PC-3 (cell line): ENCODE results near the gene TRABD. TPM values are rescaled to one million over a fixed set of nuclear protein-coding genes. Genes with fewer than 3 reads are reported as not detected.

Experiments
- ATAC-seq: fragments of 200-7000 bp; cut with Tn5 transposase; 2 replicates; pipeline ENCODE4 v1.9.1; 2020; ENCODE audit warnings: mild to moderate bottlenecking, moderate library complexity
- BruUV-seq: library from RNA; stranded (reverse); fragments of 400-500 nt; replicated peaks from 2 replicates; lab custom pipeline; 2021; lab: Mats Ljungman, UMichigan
- CTCF ChIA-PET: fragments of 300-600 bp; sonication (Branson Sonifier 250); formaldehyde crosslinking; loops from one replicate; lab custom pipeline; 2022; ENCODE audit warnings: antibody characterized with exemption; lab: Charles Lee
- POLR2A ChIA-PET: fragments of 300-600 bp; sonication (Branson Sonifier 250); formaldehyde crosslinking; loops from one replicate; lab custom pipeline; 2022; ENCODE audit warnings: antibody characterized with exemption; ENCODE audit not compliant: unreplicated experiment; lab: Charles Lee
- DNase-seq: peaks from one replicate; pipeline ENCODE4 v3.0.0-alpha.2; 2015
- H2AFZ ChIP-seq: fragments of 300-600 bp; sonication (generic); 2 replicates; pipeline ENCODE4 v1.6.0; 2016; ENCODE audit warnings: antibody characterized with exemption, low read length
- H3F3A ChIP-seq: fragments of 300-600 bp; sonication (generic); one replicate; pipeline ENCODE4 v1.6.0; 2017; ENCODE audit warnings: antibody characterized with exemption, low read length, control low read depth, mild to moderate bottlenecking; ENCODE audit not compliant: unreplicated experiment
- H3K27ac ChIP-seq: fragments of 300-600 bp; sonication (generic); 2 replicates; pipeline ENCODE4 v1.5.1; 2016; ENCODE audit warnings: mild to moderate bottlenecking, low read length
- H3K27me3 ChIP-seq: fragments of 300-600 bp; sonication (generic); 2 replicates; pipeline ENCODE4 v1.6.1; 2016; ENCODE audit warnings: low read length, mixed read lengths
- H3K36me3 ChIP-seq: fragments of 300-600 bp; sonication (generic); 2 replicates; pipeline ENCODE4 v1.6.1; 2016; ENCODE audit warnings: low read depth, mixed run types, low read length, mixed read lengths
- H3K4me1 ChIP-seq: fragments of 300-600 bp; sonication (generic); 2 replicates; pipeline ENCODE4 v1.5.1; 2016; ENCODE audit warnings: low read length; ENCODE audit not compliant: insufficient read depth
- H3K4me2 ChIP-seq: fragments of 300-600 bp; sonication (generic); 2 replicates; pipeline ENCODE4 v1.6.0; 2016; ENCODE audit warnings: low read length
- H3K4me3 ChIP-seq: fragments of 300-600 bp; sonication (generic); 2 replicates; pipeline ENCODE4 v1.5.1; 2016; ENCODE audit warnings: mild to moderate bottlenecking, low read length, mixed read lengths
- H3K79me2 ChIP-seq: fragments of 300-600 bp; sonication (generic); 2 replicates; pipeline ENCODE4 v1.6.1; 2017; ENCODE audit warnings: low read length, mixed read lengths
- H3K9ac ChIP-seq: fragments of 300-600 bp; sonication (generic); 2 replicates; pipeline ENCODE4 v1.6.0; 2016; ENCODE audit warnings: mild to moderate bottlenecking, low read length
- H3K9me2 ChIP-seq: fragments of 300-600 bp; sonication (generic); replicated peaks from 2 replicates; pipeline ENCODE4 v1.6.1; 2016; ENCODE audit warnings: mixed run types, low read length, mixed read lengths
- H3K9me3 ChIP-seq: fragments of 300-600 bp; sonication (generic); 2 replicates; pipeline ENCODE4 v1.6.1; 2016; ENCODE audit warnings: low read length, mixed read lengths
- H4K20me1 ChIP-seq: fragments of 300-600 bp; sonication (generic); 2 replicates; pipeline ENCODE4 v1.6.1; 2016; ENCODE audit warnings: low read length, mixed read lengths
- CTCF ChIP-seq: fragments of 300-600 bp; sonication (generic); conservative IDR thresholded peaks from 2 replicates; pipeline ENCODE4 v1.5.1; 2017; ENCODE audit warnings: antibody characterized with exemption, low read depth, mild to moderate bottlenecking, low read length
- EZH2 ChIP-seq: fragments of 300-600 bp; sonication (generic); IDR thresholded peaks from one replicate; pipeline ENCODE4 v1.6.1; 2017; ENCODE audit warnings: antibody characterized with exemption, mild to moderate bottlenecking, low read length; ENCODE audit not compliant: unreplicated experiment
- EZH2phosphoT487 ChIP-seq: fragments of 300-600 bp; sonication (generic); IDR thresholded peaks from 2 replicates; pipeline ENCODE4 v1.6.1; 2018; ENCODE audit warnings: mild to moderate bottlenecking, antibody characterized with exemption, low read length, borderline replicate concordance
- intact Hi-C: fragments of 100-400 bp; cut with micrococcal nuclease; formaldehyde crosslinking; loops from 2 replicates; pipeline ENCODE4 v1.9.0; 2023
- total RNA-seq: library from RNA; depleted of rRNA; stranded (reverse); fragments of >200 nt; gene quantifications from 2 replicates; pipeline ENCODE4 v1.2.3, GENCODE V29; 2014

TRABD gene
- total RNA-seq, 1 experiment from 2014 or later = 53.4 TPM

DNA sequence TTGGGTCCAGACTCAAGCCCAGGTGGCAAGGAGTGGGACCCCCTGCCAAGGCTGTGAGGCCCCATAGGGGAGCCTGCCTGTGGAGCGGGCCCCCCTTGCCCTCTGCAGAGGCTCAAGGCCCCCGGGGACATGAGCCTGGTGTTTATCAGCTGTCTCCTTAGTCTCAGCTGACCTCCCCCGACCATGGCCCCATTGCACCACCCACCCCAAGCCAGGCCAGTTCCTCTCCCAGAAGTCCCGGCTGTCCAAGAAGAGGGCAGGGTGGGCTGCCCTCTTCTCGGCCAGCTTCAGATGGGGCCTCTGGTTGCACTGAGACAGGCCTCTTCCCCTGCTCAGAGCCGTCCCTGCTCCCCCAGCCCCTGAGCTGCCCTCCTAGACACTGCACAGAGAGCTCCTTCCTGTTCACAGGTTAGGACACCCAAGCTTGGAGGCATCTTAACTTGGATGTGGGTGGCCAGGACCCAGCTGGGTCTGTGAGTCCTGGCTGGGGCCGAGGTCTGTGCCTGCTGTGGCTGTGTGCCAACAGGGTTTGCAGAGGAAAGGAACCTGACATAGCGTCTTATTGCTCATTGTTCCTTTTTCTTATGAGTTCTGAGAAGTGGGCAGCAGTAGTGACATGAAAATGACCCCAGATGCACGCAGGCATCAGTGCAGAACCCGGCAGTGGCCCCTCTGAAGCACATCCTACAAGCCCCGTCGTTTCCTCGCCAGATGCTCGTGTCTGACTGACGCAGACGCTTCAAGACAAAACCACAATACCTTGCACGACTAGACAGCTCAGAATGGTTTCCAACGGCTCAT, 5.4 kb downstream of the TRABD start:
- H3K9me2 ChIP-seq = no peaks in the 10 kb centered on the region
- H3K9me3 ChIP-seq = no peaks in the 10 kb centered on the region
- TSS peak; percentile 40 for BruUV-seq
- peaks cover 67% of the 10 kb centered on the region for H3K79me2 ChIP-seq
- peak overlapping the region; percentile 62 for H3K27ac ChIP-seq
- H3F3A ChIP-seq = no peaks in the 10 kb centered on the region
- no peak overlapping the region for H2AFZ ChIP-seq
- TF ChIP-seq EZH2phosphoT487 (no peak), EZH2 (no peak), CTCF (no peak)
- H3K4me2 ChIP-seq = peak overlapping the region; percentile 58
- H4K20me1 ChIP-seq = 0 out of 2 replicates have a peak, but pooled peaks cover 4% of the 10 kb centered on the region
- no peaks in the 10 kb centered on the region for H3K27me3 ChIP-seq
- DNase-seq (no peak), ATAC-seq (no peak)
- intact Hi-C loops = no loop called here
- H3K9ac ChIP-seq = peak overlapping the region; percentile 41
- no peak overlapping the region for H3K4me3 ChIP-seq
- ChIA-PET CTCF (no interaction called here), POLR2A (no interaction called here)
- H3K4me1 ChIP-seq = peaks cover 46% of the 10 kb centered on the region
- no peaks in the 10 kb centered on the region; the same call in 1 of the 2 replicates for H3K36me3 ChIP-seq

DNA sequence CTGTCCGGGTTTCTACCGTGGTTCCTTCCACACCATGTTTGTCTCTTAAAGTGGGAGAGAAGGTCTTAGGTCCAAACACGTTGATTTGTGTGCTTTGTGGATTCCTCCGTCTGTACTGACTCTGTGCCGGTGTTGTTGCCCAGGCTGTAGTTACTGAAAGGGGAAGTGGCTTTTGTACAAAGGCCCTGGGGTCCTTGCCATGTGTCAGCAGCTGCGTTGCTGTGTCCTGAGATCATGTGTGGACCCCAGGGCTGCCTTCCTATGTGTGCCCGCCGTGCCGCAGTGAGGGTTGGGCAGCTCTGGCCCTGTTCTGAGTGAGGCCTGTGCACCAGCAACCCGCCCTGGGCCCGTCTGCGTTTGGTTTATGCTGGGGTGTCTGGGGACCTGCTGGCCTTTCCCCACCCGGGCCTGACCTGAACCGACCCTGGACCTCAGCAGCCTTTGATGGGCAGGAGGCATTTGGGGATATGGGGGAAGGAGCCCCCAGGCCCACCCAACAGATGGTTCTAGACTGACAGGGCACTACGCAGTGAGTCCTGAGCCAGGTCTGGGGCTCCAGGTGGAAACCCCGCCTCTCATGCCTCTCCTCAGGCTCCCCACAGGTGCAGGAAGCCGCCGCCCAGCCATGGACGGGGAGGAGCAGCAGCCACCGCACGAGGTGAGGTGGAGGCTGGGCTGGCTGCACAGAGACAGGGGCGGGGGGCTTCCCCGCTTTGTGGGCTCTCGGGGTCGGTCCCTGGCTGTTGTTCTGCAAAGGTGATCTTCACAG, 6.9 kb downstream of the TRABD start:
- ATAC-seq (no peak), DNase-seq (no peak)
- H3K79me2 ChIP-seq = peaks cover 52% of the 10 kb centered on the region
- no peak for TF ChIP-seq EZH2
- no peak for TF ChIP-seq EZH2phosphoT487
- no peak for TF ChIP-seq CTCF
- CTCF ChIA-PET = no interaction called here
- intact Hi-C loops = no loop called here
- 0 out of 2 replicates have a peak, but pooled peaks cover 4% of the 10 kb centered on the region for H4K20me1 ChIP-seq
- H2AFZ ChIP-seq = no peak overlapping the region
- H3F3A ChIP-seq = no peaks in the 10 kb centered on the region
- H3K9me2 ChIP-seq = no peaks in the 10 kb centered on the region
- H3K4me3 ChIP-seq = no peak overlapping the region
- no peaks in the 10 kb centered on the region for H3K9me3 ChIP-seq
- H3K27me3 ChIP-seq = no peaks in the 10 kb centered on the region
- H3K4me2 ChIP-seq = 0 out of 2 replicates have a peak overlapping the region, but pooled peaks have one; percentile 22
- no peaks in the 10 kb centered on the region; the same call in 1 of the 2 replicates for H3K36me3 ChIP-seq
- no TSS peak for BruUV-seq
- POLR2A ChIA-PET = no interaction called here
- peak overlapping the region; percentile 41 for H3K9ac ChIP-seq
- peak overlapping the region; percentile 60 for H3K27ac ChIP-seq
- peaks cover 37% of the 10 kb centered on the region for H3K4me1 ChIP-seq
